K562 (cell line): Measurements from ENCODE around the gene TGFA. TPM values are rescaled to one million over a fixed set of nuclear protein-coding genes. Genes with fewer than 3 reads are reported as not detected.

Source experiments
- ATAC-seq: fragments of 200-7000 bp; cut with Tn5 transposase; 3 replicates; pipeline ENCODE4 v1.9.1; 2020; ENCODE audit warnings: moderate library complexity
- BruUV-seq: library from RNA; stranded (reverse); fragments of 400-500 nt; replicated peaks from 2 replicates; lab custom pipeline; 2021; lab: Mats Ljungman, UMichigan
- CTCF ChIA-PET: fragments of 300-600 bp; formaldehyde crosslinking; extraction: SDS; loops from one replicate; lab custom pipeline; 2021; ENCODE audit warnings: low intra/inter-chr PET ratio; lab: Yijun Ruan, JAX
- POLR2A ChIA-PET: fragments of 300-600, 350-650 bp; sonication (Branson Sonifier 250); formaldehyde crosslinking; extraction: SDS; loops from one replicate; lab custom pipeline; 2021; ENCODE audit warnings: antibody characterized with exemption, inconsistent platforms; lab: Yijun Ruan, JAX
- DNase-seq, 4 experiments: peaks; one replicate each; pipeline versions ENCODE4 v3.0.0 to v3.0.0-alpha.2; 2011 to 2018; ENCODE audit warnings: low spot score in 3 of 4, mixed read lengths in 3 of 4; ENCODE audit errors: extremely low read depth in 1 of 4
- FAIRE-seq: peaks from 2 replicates; lab custom pipeline; 2011; peaks lifted over from hg19 to GRCh38; lab: Jason Lieb, UNC
- H2AFZ ChIP-seq: 2 replicates; pipeline ENCODE4 v1.6.0; 2011; ENCODE audit warnings: low read depth, low read length, control low read depth, inconsistent platforms
- H3K27ac ChIP-seq: fragments of 200-600 bp; 3 replicates; pipeline ENCODE4 v1.8.0; 2011; ENCODE audit warnings: low read depth, mild to moderate bottlenecking, control low read depth, inconsistent platforms, low read length, moderate library complexity, mixed read lengths; ENCODE audit errors: extremely low read depth
- H3K27me3 ChIP-seq, 2 experiments: fragments of 300-600 bp in 1 of 2; 2 replicates in 1 of 2; 3 replicates in 1 of 2; pipeline versions ENCODE4 v1.6.0 to v1.8.0; 2011; ENCODE audit warnings: inconsistent platforms in 2 of 2, low read length in 2 of 2, mild to moderate bottlenecking in 1 of 2, mixed read lengths in 1 of 2, moderate library complexity in 1 of 2; ENCODE audit not compliant: control insufficient read depth in 2 of 2, insufficient read depth in 2 of 2
- H3K36me3 ChIP-seq: fragments of 300-600 bp; 3 replicates; pipeline ENCODE4 v1.8.0; 2011; ENCODE audit warnings: mild to moderate bottlenecking, low read length, inconsistent platforms; ENCODE audit not compliant: control insufficient read depth, insufficient read depth
- H3K4me1 ChIP-seq, 2 experiments: fragments of 200-600 bp in 1 of 2; replicated peaks in 1 of 2; 2 replicates in 1 of 2; 3 replicates in 1 of 2; pipeline versions ENCODE4 v1.5.1 to v1.8.0; 2011; ENCODE audit warnings: inconsistent platforms in 2 of 2, low read length in 2 of 2, mild to moderate bottlenecking in 1 of 2, mixed read lengths in 1 of 2, moderate library complexity in 1 of 2; ENCODE audit not compliant: control insufficient read depth in 2 of 2, insufficient read depth in 2 of 2
- H3K4me2 ChIP-seq: 2 replicates; pipeline ENCODE4 v1.6.1; 2011; ENCODE audit warnings: low read length, control low read depth, inconsistent platforms, mixed read lengths; ENCODE audit not compliant: insufficient read depth
- H3K4me3 ChIP-seq: fragments of 200-600 bp; sonication (generic), shearing (Covaris generic); 2 replicates; pipeline ENCODE4 v1.5.1; 2016; ENCODE audit warnings: control low read depth, inconsistent platforms
- H3K79me2 ChIP-seq: fragments of 200-600 bp; 3 replicates; pipeline ENCODE4 v1.8.0; 2011; ENCODE audit warnings: low read length, inconsistent platforms; ENCODE audit not compliant: control insufficient read depth, insufficient read depth
- H3K9ac ChIP-seq, 2 experiments: 2 replicates each; pipeline versions ENCODE4 v1.6.0 to v1.6.1; 2011; ENCODE audit warnings: low read depth in 2 of 2, low read length in 2 of 2, control low read depth in 1 of 2, inconsistent platforms in 1 of 2, mild to moderate bottlenecking in 1 of 2, mixed read lengths in 1 of 2; ENCODE audit not compliant: insufficient read depth in 1 of 2
- H3K9me1 ChIP-seq: one replicate; pipeline ENCODE4 v1.6.0; 2011; ENCODE audit warnings: inconsistent platforms, mild to moderate bottlenecking, low read length, moderate library complexity; ENCODE audit not compliant: control insufficient read depth, insufficient read depth
- H3K9me3 ChIP-seq: replicated peaks from 2 replicates; pipeline ENCODE4 v1.5.1; 2011; ENCODE audit warnings: low read depth, low read length, inconsistent platforms; ENCODE audit not compliant: control insufficient read depth, insufficient read depth
- H4K20me1 ChIP-seq: replicated peaks from 2 replicates; pipeline ENCODE4 v1.6.1; 2011; ENCODE audit warnings: low read length, inconsistent platforms, mixed read lengths; ENCODE audit not compliant: control insufficient read depth, insufficient read depth
- CHD1 ChIP-seq: fragments of 200-600 bp; sonication (generic); IDR thresholded peaks from one replicate; pipeline ENCODE4 v1.6.1; 2012; ENCODE audit warnings: mild to moderate bottlenecking, moderate library complexity, low read length, inconsistent platforms
- CREM ChIP-seq: IDR thresholded peaks from 2 replicates; pipeline ENCODE4 v1.6.1; 2014; ENCODE audit warnings: antibody characterized with exemption, low read depth
- HNRNPH1 ChIP-seq: fragments of 200-400 bp; formaldehyde crosslinking; optimal IDR thresholded peaks from 2 replicates; pipeline ENCODE3; 2017; ENCODE audit warnings: low read depth, mild to moderate bottlenecking, low read length, moderate library complexity
- HOMEZ ChIP-seq: fragments of 250-450 bp; sonication (Bioruptor Pico); IDR thresholded peaks from 2 replicates; pipeline ENCODE4 v1.4.0; 2020; ENCODE audit warnings: mild to moderate bottlenecking, moderate library complexity
- MLX ChIP-seq, 2 experiments: fragments of 450-650 bp in 1 of 2; sonication (generic) in 1 of 2; formaldehyde crosslinking; conservative IDR thresholded peaks; 2 replicates each; pipeline versions ENCODE4 v1.4.0 to v1.8.1; 2020 to 2022; ENCODE audit warnings: mild to moderate bottlenecking in 1 of 2, missing genetic modification reagents in 1 of 2
- NFIX ChIP-seq: fragments of 250-450 bp; sonication (Bioruptor Pico); IDR thresholded peaks from 2 replicates; pipeline ENCODE4 v1.4.0; 2020; ENCODE audit warnings: low read depth, mild to moderate bottlenecking, moderate library complexity
- POU5F1 ChIP-seq: fragments of 150-350 bp; IDR thresholded peaks from 2 replicates; pipeline ENCODE4 v1.6.1; 2014; ENCODE audit warnings: borderline replicate concordance, low read length, low read depth, mild to moderate bottlenecking; ENCODE audit not compliant: partially characterized antibody
- RBM34 ChIP-seq: fragments of 200-400 bp; formaldehyde crosslinking; IDR thresholded peaks from 2 replicates; pipeline ENCODE4 v1.6.1; 2018; ENCODE audit warnings: low read length, borderline replicate concordance; ENCODE audit not compliant: insufficient read depth
- ZNF324 ChIP-seq: fragments of 250-450 bp; sonication (Bioruptor Pico); IDR thresholded peaks from 2 replicates; pipeline ENCODE4 v1.4.0; 2020; ENCODE audit warnings: mild to moderate bottlenecking
- ZNF431 ChIP-seq: sonication (generic); formaldehyde crosslinking; IDR thresholded peaks from 2 replicates; pipeline ENCODE4 v1.8.0; 2022; ENCODE audit warnings: mild to moderate bottlenecking, missing genetic modification reagents
- ZNF79 ChIP-seq: fragments of 250-450 bp; sonication (Bioruptor Pico); IDR thresholded peaks from 2 replicates; pipeline ENCODE4 v1.4.0; 2020; ENCODE audit warnings: low read depth, mild to moderate bottlenecking, moderate library complexity
- WGBS: fragments of 100-300 bp; shearing (Covaris generic); methylation state at CpG from one replicate; pipeline ENCODE4 v1.1.6; 2016; ENCODE audit warnings: low coverage, mixed read lengths; ENCODE audit not compliant: insufficient coverage; ENCODE audit errors: missing lambda C conversion rate; 5-methylcytosine and 5-hydroxymethylcytosine counted together
- in situ Hi-C: fragments of 300-500 bp; cut with MboI; formaldehyde crosslinking; loops from 4 replicates; pipeline ENCODE4 v1.15.0; 2018; ENCODE audit warnings: inconsistent platforms, mixed read lengths
- intact Hi-C: fragments of 100-400 bp; cut with micrococcal nuclease; formaldehyde crosslinking; loops from 2 replicates; pipeline ENCODE4 v1.14.2; 2022
- polyA plus RNA-seq, 8 experiments: library from polyadenylated mRNA; depleted of rRNA in 4 of 8; stranded (reverse) in 5 of 8; unstranded in 3 of 8; fragments of >200 nt; fragmentation: Nextera tagmentation in 2 of 8; fragmentation: Illumina TruSeq in 1 of 8; extraction: Ambion mirVana in 2 of 8; extraction: Trizol in 1 of 8; gene quantifications; 2 replicates each; pipeline versions ENCODE4 v1.2.1 to v1.2.3, GENCODE V29; 2011 to 2014; ENCODE audit warnings: inconsistent platforms in 1 of 8, missing spikeins in 1 of 8
- total RNA-seq, 7 experiments: library from RNA; depleted of rRNA in 6 of 7; stranded (reverse); fragments of >200 nt in 6 of 7; fragmentation: Illumina TruSeq in 2 of 7; extraction: Trizol in 2 of 7; gene quantifications; 2 replicates each; pipeline versions ENCODE4 v1.2.1 to v1.2.3, GENCODE V29; 2011 to 2021; ENCODE audit warnings: low replicate concordance in 1 of 7
- TF ChIP-seq, protein P1 (sequence below): fragments of 450-650 bp; formaldehyde crosslinking; IDR thresholded peaks from 2 replicates; pipeline ENCODE4 v1.4.0; 2020; ENCODE audit warnings: mild to moderate bottlenecking, mixed read lengths
- TF ChIP-seq, protein P2 (sequence below): sonication (generic); formaldehyde crosslinking; IDR thresholded peaks from 2 replicates; pipeline ENCODE4 v1.8.0; 2022; ENCODE audit warnings: mild to moderate bottlenecking, missing genetic modification reagents, borderline replicate concordance
- TF ChIP-seq, protein P3 (sequence below): IDR thresholded peaks from 2 replicates; pipeline ENCODE4 v1.6.1; 2012; ENCODE audit warnings: low read depth, low read length, improper control_type of control experiment, borderline replicate concordance

Gene TGFA
- total and polyA plus RNA-seq, 9 of the 15 experiments (the other 6 are each of a cell fraction or from before 2014, with no cell fraction given): not detected

GRCh38 chr2:70420143-70420542 lies 133.5 kb downstream of the TGFA start:
- no peak overlapping the region for H3K27ac ChIP-seq
- ChIA-PET POLR2A (no interaction called here), CTCF (no interaction called here)
- peaks cover 0 to under 1% of the 10 kb centered on the region in 2 experiments; a peak in 1 of 5 replicates for H3K27me3 ChIP-seq
- no peaks in the 10 kb centered on the region for H3K79me2 ChIP-seq
- H3K4me1 ChIP-seq: peaks cover 0 to 3% of the 10 kb centered on the region in 2 experiments; a peak in 2 of 5 replicates
- WGBS: 1% methylated on average over 4 of the region's 4 CpGs
- no TSS peak for BruUV-seq
- H3K9me3 ChIP-seq: no peaks in the 10 kb centered on the region
- H3K9me1 ChIP-seq: no peaks in the 10 kb centered on the region
- intact Hi-C loops: no loop called here
- no peak for DNase-seq
- no peak for FAIRE-seq
- no peak overlapping the region for H3K9ac ChIP-seq
- no peaks in the 10 kb centered on the region for H3K36me3 ChIP-seq
- H3K4me2 ChIP-seq: no peak overlapping the region
- H2AFZ ChIP-seq: no peak overlapping the region
- in situ Hi-C loops: no loop called here
- no peak for ATAC-seq
- H4K20me1 ChIP-seq: no peaks in the 10 kb centered on the region
- no peak overlapping the region for H3K4me3 ChIP-seq
- TF ChIP-seq POU5F1: no peak
- TF ChIP-seq MLX (CRISPR knock-in tag; conservative IDR thresholded peaks at IDR 0.05): no peak
- no peak for TF ChIP-seq HNRNPH1
- no peak for TF ChIP-seq HOMEZ
- TF ChIP-seq, protein P1, sequence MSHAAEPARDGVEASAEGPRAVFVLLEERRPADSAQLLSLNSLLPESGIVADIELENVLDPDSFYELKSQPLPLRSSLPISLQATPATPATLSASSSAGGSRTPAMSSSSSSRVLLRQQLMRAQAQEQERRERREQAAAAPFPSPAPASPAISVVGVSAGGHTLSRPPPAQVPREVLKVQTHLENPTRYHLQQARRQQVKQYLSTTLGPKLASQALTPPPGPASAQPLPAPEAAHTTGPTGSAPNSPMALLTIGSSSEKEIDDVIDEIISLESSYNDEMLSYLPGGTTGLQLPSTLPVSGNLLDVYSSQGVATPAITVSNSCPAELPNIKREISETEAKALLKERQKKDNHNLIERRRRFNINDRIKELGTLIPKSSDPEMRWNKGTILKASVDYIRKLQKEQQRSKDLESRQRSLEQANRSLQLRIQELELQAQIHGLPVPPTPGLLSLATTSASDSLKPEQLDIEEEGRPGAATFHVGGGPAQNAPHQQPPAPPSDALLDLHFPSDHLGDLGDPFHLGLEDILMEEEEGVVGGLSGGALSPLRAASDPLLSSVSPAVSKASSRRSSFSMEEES (CRISPR knock-in tag): no peak
- TF ChIP-seq, protein P2, sequence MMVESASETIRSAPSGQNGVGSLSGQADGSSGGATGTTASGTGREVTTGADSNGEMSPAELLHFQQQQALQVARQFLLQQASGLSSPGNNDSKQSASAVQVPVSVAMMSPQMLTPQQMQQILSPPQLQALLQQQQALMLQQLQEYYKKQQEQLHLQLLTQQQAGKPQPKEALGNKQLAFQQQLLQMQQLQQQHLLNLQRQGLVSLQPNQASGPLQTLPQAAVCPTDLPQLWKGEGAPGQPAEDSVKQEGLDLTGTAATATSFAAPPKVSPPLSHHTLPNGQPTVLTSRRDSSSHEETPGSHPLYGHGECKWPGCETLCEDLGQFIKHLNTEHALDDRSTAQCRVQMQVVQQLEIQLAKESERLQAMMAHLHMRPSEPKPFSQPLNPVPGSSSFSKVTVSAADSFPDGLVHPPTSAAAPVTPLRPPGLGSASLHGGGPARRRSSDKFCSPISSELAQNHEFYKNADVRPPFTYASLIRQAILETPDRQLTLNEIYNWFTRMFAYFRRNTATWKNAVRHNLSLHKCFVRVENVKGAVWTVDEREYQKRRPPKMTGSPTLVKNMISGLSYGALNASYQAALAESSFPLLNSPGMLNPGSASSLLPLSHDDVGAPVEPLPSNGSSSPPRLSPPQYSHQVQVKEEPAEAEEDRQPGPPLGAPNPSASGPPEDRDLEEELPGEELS (CRISPR knock-in tag): no peak
- no peak for TF ChIP-seq CHD1
- TF ChIP-seq ZNF431: no peak
- TF ChIP-seq, protein P3, sequence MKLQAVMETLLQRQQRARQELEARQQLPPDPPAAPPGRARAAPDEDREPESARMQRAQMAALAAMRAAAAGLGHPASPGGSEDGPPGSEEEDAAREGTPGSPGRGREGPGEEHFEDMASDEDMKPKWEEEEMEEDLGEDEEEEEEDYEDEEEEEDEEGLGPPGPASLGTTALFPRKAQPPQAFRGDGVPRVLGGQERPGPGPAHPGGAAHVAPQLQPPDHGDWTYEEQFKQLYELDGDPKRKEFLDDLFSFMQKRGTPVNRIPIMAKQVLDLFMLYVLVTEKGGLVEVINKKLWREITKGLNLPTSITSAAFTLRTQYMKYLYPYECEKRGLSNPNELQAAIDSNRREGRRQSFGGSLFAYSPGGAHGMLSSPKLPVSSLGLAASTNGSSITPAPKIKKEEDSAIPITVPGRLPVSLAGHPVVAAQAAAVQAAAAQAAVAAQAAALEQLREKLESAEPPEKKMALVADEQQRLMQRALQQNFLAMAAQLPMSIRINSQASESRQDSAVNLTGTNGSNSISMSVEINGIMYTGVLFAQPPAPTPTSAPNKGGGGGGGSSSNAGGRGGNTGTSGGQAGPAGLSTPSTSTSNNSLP: no peak
- no peak for TF ChIP-seq RBM34
- TF ChIP-seq ZNF79 (CRISPR knock-in tag): no peak
- TF ChIP-seq ZNF324 (CRISPR knock-in tag): no peak
- TF ChIP-seq CREM: no peak
- TF ChIP-seq NFIX (CRISPR knock-in tag): no peak
